Fibroblast of skin of abdomen (primary cell): ENCODE measurements around the gene ZNF281.
A peak's percentile ranks its signal among the peaks of the same experiment; 100 is the strongest.
"Not testable (repeated sequence)": the region's sequence is repeated elsewhere in the genome, so short reads cannot be mapped to it uniquely, and the experiment has no call there.

ENCODE experiments used
- DNase-seq: peaks from one replicate; pipeline ENCODE4 v3.0.0-alpha.2; 2013

ZNF281 gene

DNA sequence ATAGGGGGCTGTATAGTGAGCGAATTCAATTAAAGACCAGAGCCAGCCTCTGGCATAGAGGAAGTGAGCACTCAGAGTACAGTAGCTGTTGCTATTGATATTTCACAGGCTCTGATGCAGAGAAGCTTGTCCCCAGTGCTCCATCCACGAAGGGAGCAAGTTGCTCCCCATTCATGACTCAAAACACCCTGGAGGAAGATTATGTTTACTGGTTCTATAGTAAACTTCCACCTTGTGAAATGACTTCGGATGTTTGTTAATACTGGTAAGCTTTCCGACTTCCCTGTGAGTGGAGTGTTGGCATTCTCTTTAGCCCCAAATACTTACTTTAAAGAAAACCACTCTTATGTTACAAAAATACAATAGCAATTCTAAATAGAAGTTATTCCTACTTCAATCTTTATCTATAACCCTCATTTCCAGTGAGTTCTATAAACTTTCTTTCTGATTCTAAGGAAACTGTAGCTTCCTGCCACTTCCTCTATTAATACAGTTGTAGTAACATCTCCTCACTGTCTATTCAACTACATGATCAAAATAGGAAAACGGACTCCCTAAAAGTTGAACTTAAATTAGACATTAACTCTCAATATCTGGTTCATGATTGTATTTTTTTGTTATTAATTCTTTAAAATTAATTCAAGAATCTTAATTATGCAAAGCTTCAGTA lies 46.4 kb downstream of the ZNF281 start:
- DNase-seq: no peak

DNA sequence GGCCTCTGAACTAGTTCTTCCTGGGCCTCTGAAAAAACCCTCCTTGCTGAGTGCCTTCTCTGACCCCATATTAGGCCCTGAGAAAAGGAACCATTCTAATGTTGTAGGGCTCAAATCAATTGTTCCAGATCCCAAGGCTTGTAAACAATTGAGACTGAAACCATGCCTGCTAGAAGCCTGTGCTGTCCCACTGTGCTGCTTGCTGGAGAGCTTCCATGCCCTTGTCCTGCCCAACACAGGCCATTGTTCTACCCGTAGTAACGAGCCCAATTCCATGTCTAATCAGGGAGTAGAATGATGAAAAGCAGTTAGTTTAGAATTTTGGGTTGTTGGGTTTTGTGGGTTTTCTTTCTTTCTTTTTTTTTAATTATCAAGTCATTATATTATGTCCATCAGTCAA lies 47.4 kb downstream of the ZNF281 start:
- DNase-seq: no peak

DNA sequence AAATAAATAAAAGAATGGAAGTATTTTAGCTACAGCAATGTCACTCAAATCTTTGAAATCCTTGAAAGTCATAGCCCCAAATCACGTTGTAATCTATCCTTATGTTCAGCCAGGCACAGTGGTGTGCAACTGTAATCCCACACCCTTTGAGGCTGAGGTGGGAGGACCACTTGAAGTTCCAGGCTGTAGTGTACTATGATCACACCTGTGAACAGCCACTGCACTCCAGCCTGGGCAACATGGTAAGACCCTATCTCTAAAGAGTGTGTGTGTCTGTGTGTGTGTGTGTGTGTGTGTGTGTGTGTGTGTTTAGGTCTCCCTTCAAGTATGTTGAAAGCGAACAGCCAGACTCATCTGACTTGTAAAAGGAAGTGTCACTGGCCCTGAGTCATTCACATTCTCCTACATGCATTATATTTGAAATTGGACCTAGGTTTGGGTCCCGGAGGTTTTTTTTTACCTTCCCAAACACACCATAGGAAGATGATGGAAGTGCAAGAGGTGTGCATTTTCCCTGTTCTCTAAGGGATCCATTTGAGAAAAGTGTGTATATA lies 50.1 kb downstream of the ZNF281 start:
- peak; percentile 75 for DNase-seq

DNA sequence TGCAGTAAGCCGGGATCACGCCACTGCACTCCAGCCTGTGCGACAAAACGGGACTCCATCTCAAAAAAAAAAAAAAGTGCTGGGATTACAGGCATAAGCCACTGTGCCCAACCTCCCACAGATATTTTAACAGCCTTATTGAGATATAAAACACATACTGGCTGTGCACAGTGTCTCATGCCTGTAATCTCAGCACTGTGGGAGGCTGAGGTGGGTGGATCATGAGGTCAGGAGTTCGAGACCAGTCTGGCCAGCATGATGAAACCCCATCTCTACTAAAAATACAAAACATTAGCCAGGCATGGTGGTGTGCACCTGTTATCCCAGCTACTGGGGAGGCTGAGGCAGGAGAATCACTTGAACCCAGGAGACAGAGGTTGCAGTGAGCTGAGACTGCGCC lies 51.9 kb downstream of the ZNF281 start:
- not testable (repeated sequence) for DNase-seq

DNA sequence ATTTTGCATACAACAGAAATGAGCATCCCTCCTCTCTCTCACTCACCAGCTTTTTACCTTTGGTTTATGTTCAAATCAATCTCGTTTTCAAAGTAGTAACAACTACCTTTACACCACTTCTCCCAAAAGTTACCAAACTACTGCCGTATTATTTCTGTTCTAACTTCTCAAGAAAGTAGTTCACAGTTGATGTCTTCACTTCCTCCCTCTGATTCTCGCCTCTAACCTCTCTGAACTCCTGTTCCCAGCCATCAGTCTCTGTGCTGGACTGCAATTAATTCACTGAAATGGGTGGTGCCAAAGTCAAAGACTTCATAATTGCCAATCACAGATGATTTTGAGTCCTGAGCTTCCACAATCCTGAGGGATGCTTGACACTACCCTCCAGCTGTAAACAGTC lies 54.0 kb downstream of the ZNF281 start:
- DNase-seq: no peak
